ENCODE measurements around the gene KLK1. TPM values are rescaled to one million over a fixed set of nuclear protein-coding genes. Genes with fewer than 3 reads are reported as not detected.

The KLK1 gene
- total and polyA plus RNA-seq, 4 donors = 0.50 to 2.0 (median 1.3) TPM; not detected in 1

- Histone ChIP-seq H3K4me1 (ENCODE audit: control insufficient read depth, insufficient read depth, low read length) (peaks cover 7% of the 10 kb centered on the region), H3K27me3 (ENCODE audit: control insufficient read depth, insufficient read depth, low read length) (no peaks in the 10 kb centered on the region), H3K4me3 (ENCODE audit: low read depth, low read length) (no peak overlapping the region), H3K36me3 (ENCODE audit: control insufficient read depth, insufficient read depth, low read length) (peaks cover 56% of the 10 kb centered on the region), H3K27ac (ENCODE audit: low read depth, low read length) (no peak overlapping the region), H3K9me3 (ENCODE audit: control insufficient read depth, insufficient read depth, low read length) (no peaks in the 10 kb centered on the region)
- DNase-seq (ENCODE audit: low read depth in 4 of 6, low spot score in 6 of 6) = no peak
- 98% methylated on average over 4 of the region's 4 CpGs for WGBS (ENCODE audit: insufficient coverage)
These were observed 27.9 kb downstream of the KLK1 start for GRCh38 chr19:50795664-50796073.

- no peak overlapping the region for H3K27ac ChIP-seq (ENCODE audit: low read depth, low read length)
- no peak overlapping the region for H3K4me3 ChIP-seq (ENCODE audit: low read depth, low read length)
- no peaks in the 10 kb centered on the region for H3K9me3 ChIP-seq (ENCODE audit: control insufficient read depth, insufficient read depth, low read length)
- 50% methylated on average over 17 of the region's 18 CpGs for WGBS (ENCODE audit: insufficient coverage)
- peaks cover 7% of the 10 kb centered on the region for H3K4me1 ChIP-seq (ENCODE audit: control insufficient read depth, insufficient read depth, low read length)
- H3K27me3 ChIP-seq (ENCODE audit: control insufficient read depth, insufficient read depth, low read length) = no peaks in the 10 kb centered on the region
- peaks cover 52% of the 10 kb centered on the region for H3K36me3 ChIP-seq (ENCODE audit: control insufficient read depth, insufficient read depth, low read length)
- no peak for DNase-seq (ENCODE audit: low read depth in 4 of 6, low spot score in 6 of 6)
These were observed 28.5 kb downstream of the KLK1 start for GRCh38 chr19:50794876-50795663.

- Histone ChIP-seq H3K27me3 (ENCODE audit: control insufficient read depth, insufficient read depth, low read length) (no peaks in the 10 kb centered on the region), H3K9me3 (ENCODE audit: control insufficient read depth, insufficient read depth, low read length) (no peaks in the 10 kb centered on the region), H3K27ac (ENCODE audit: low read depth, low read length) (no peak overlapping the region), H3K4me1 (ENCODE audit: control insufficient read depth, insufficient read depth, low read length) (peaks cover 7% of the 10 kb centered on the region), H3K4me3 (ENCODE audit: low read depth, low read length) (no peak overlapping the region), H3K36me3 (ENCODE audit: control insufficient read depth, insufficient read depth, low read length) (peaks cover 44% of the 10 kb centered on the region)
- DNase-seq (ENCODE audit: low read depth in 4 of 6, low spot score in 6 of 6) = no peak
- WGBS (ENCODE audit: insufficient coverage) = 13% methylated on average over 11 of the region's 16 CpGs
These were observed 29.3 kb downstream of the KLK1 start for GRCh38 chr19:50794074-50794875.

GRCh38 chr19:50793558-50794065 is 30.0 kb downstream of the KLK1 start:
- peaks cover 38% of the 10 kb centered on the region for H3K36me3 ChIP-seq (ENCODE audit: control insufficient read depth, insufficient read depth, low read length)
- H3K27me3 ChIP-seq (ENCODE audit: control insufficient read depth, insufficient read depth, low read length) = no peaks in the 10 kb centered on the region
- no peaks in the 10 kb centered on the region for H3K9me3 ChIP-seq (ENCODE audit: control insufficient read depth, insufficient read depth, low read length)
- no peak for DNase-seq (ENCODE audit: low read depth in 4 of 6, low spot score in 6 of 6)
- WGBS (ENCODE audit: insufficient coverage) = 64% methylated on average over 7 of the region's 11 CpGs
- H3K27ac ChIP-seq (ENCODE audit: low read depth, low read length) = no peak overlapping the region
- H3K4me1 ChIP-seq (ENCODE audit: control insufficient read depth, insufficient read depth, low read length) = peaks cover 7% of the 10 kb centered on the region
- no peak overlapping the region for H3K4me3 ChIP-seq (ENCODE audit: low read depth, low read length)

DNA sequence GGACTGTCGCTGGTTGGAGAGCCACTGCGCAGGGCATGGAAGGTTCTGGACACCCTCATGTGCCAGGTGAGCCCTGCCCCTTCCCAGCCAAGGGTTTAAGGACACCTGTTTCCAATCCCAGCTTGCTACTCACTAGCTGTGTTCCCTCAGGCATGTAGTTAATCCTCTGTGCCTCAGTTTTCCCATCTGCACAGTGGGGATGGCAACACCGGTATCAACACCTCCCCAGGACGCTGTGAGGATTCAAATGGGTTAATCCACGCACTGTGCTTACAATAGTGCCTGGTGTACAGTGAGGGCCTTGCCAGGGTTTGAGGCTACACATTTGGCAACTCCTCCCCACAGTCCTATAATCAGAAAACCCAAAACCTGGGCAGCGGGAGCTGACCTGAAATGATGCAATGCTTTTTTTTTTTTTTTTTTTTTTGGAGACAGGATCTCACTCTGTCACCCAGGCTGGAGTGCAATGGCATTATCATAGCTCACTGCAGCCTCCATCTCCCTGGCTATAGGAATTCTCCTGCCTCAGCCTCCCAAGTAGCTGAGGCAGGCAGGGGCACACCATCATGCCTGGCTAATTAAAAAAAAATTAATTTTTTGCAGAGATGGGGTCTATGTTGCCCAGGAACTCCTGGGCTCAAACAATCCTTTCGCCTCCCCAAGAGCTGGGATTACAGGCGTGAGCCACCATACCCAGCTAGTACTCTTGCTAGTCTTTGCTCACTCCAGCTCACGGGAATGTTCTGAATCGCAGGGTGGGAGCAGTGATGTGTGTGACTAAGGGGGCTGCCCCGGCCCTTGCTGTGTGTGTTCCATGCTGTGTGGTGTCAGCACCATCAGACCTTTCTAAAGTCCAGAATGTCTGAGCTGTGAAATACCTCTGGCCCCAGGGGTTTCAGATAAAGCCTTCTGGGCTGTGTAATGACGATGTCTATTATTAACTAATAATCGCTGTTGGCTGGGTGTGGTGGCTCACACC is 31.0 kb downstream of the KLK1 start:
- Histone ChIP-seq H3K9me3 (ENCODE audit: control insufficient read depth, insufficient read depth, low read length) (no peaks in the 10 kb centered on the region), H3K27me3 (ENCODE audit: control insufficient read depth, insufficient read depth, low read length) (no peaks in the 10 kb centered on the region), H3K4me3 (ENCODE audit: low read depth, low read length) (no peak overlapping the region), H3K27ac (ENCODE audit: low read depth, low read length) (no peak overlapping the region), H3K36me3 (ENCODE audit: control insufficient read depth, insufficient read depth, low read length) (peaks cover 27% of the 10 kb centered on the region), H3K4me1 (ENCODE audit: control insufficient read depth, insufficient read depth, low read length) (peaks cover 7% of the 10 kb centered on the region)
- no peak for DNase-seq (ENCODE audit: low read depth in 4 of 6, low spot score in 6 of 6)
- WGBS (ENCODE audit: insufficient coverage) = 100% methylated on average over 5 of the region's 13 CpGs

DNA sequence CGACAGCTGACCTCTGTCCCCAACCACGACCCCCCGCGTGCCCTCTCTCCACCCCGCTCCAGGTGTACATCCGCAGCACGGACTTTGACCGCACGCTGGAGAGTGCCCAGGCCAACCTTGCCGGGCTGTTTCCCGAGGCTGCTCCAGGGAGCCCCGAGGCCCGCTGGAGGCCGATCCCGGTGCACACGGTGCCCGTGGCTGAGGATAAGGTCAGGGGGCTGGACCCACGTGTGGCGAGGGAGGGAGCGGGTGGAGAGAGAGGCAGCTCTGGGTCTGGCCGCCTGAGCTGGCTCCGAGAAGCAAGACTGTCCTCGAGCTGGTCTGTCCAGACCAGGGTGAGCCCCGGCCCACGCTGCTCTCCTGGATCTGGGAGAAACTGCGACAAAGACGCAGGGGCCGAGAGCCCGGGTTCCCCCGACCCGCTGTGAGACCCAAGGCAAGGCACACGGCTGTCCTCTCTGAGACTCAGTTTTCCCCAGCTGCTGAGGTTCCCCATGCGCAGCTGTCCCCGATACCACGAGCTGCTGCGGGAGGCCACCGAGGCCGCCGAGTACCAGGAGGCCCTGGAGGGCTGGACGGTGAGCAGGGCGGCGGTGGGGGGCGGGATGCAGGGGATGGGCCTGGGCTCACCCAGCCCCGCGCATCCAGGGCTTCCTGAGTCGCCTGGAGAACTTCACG is 31.9 kb downstream of the KLK1 start:
- Histone ChIP-seq H3K9me3 (ENCODE audit: control insufficient read depth, insufficient read depth, low read length) (no peaks in the 10 kb centered on the region), H3K27ac (ENCODE audit: low read depth, low read length) (no peak overlapping the region), H3K27me3 (ENCODE audit: control insufficient read depth, insufficient read depth, low read length) (no peaks in the 10 kb centered on the region), H3K4me3 (ENCODE audit: low read depth, low read length) (no peak overlapping the region), H3K4me1 (ENCODE audit: control insufficient read depth, insufficient read depth, low read length) (peaks cover 7% of the 10 kb centered on the region), H3K36me3 (ENCODE audit: control insufficient read depth, insufficient read depth, low read length) (peaks cover 19% of the 10 kb centered on the region)
- DNase-seq (ENCODE audit: low read depth in 4 of 6, low spot score in 6 of 6) = no peak
- WGBS (ENCODE audit: insufficient coverage) = 83% methylated on average over 47 of the region's 47 CpGs

DNA sequence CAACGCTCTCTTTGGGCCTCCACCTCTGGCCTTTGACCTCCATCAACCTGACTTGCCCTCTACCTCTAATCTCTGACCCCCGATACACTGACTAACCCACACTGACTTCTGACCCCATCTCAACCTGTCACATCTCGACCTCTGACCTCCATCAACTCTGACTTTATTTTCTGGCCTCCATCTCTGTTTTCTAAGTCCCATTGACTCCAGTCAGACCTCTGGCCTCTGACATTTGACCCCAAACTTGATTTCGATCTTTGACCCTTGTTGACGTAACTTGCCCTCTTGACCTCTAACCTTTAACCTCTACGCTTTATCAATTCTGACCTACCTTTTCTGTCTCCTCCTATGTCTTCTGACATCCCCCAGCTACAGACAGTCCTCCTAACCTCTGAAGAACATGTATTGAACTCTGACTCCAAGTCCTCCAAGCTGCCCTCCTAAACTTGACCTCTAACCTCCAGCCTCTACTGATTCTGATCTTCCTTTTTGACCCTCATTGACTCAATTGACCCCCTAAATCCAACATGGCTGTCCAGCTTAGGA is 32.6 kb downstream of the KLK1 start:
- Histone ChIP-seq H3K9me3 (ENCODE audit: control insufficient read depth, insufficient read depth, low read length) (no peaks in the 10 kb centered on the region), H3K4me1 (ENCODE audit: control insufficient read depth, insufficient read depth, low read length) (peaks cover 7% of the 10 kb centered on the region), H3K36me3 (ENCODE audit: control insufficient read depth, insufficient read depth, low read length) (peaks cover 13% of the 10 kb centered on the region), H3K4me3 (ENCODE audit: low read depth, low read length) (no peak overlapping the region), H3K27ac (ENCODE audit: low read depth, low read length) (no peak overlapping the region), H3K27me3 (ENCODE audit: control insufficient read depth, insufficient read depth, low read length) (no peaks in the 10 kb centered on the region)
- 90% methylated on average over 6 of the region's 6 CpGs for WGBS (ENCODE audit: insufficient coverage)
- peak in 2 of 6 donors; percentile 24 to 35 for DNase-seq (ENCODE audit: low read depth in 4 of 6, low spot score in 6 of 6)

DNA sequence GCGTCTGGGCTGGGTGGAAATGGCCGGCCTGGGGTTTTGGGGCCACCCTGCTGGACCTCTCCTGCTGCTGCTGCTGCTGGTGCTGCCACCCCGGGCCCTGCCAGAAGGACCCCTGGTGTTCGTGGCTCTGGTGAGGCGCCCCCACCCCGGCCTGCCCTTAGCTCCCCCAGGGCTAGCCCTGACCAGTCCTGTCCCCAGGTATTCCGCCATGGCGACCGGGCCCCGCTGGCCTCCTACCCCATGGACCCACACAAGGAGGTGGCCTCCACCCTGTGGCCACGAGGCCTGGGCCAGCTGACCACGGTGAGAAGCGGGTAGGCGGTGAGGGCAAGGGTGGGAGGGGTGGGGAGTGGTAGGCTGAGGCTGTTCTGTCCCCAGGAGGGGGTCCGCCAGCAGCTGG is 33.2 kb downstream of the KLK1 start, which contains the start of gene ACP4:
Gene ACP4, plus strand, starts transcription at position 20 of the 400 bp plus-strand sequence. Its CDS starts 0 bp downstream, at position 20.
- no peak within 1 kb of the TSS for H3K4me3 ChIP-seq (ENCODE audit: low read depth, low read length)
- DNase-seq (ENCODE audit: low read depth in 4 of 6, low spot score in 6 of 6) = no peak
- no peak within 1 kb of the TSS for H3K27ac ChIP-seq (ENCODE audit: low read depth, low read length)
- H3K4me1 ChIP-seq (ENCODE audit: control insufficient read depth, insufficient read depth, low read length) = peaks cover 7% of the 10 kb centered on the region
- no peaks in the 10 kb centered on the region for H3K9me3 ChIP-seq (ENCODE audit: control insufficient read depth, insufficient read depth, low read length)
- H3K36me3 ChIP-seq (ENCODE audit: control insufficient read depth, insufficient read depth, low read length) = peaks cover 13% of the 10 kb centered on the region
- no peaks in the 10 kb centered on the region for H3K27me3 ChIP-seq (ENCODE audit: control insufficient read depth, insufficient read depth, low read length)
- WGBS (ENCODE audit: insufficient coverage) = 89% methylated on average over 9 of the region's 15 CpGs
